ENCODE results near the gene RCAN2.
A peak's percentile ranks its signal among the peaks of the same experiment; 100 is the strongest.

Gene RCAN2

DNA sequence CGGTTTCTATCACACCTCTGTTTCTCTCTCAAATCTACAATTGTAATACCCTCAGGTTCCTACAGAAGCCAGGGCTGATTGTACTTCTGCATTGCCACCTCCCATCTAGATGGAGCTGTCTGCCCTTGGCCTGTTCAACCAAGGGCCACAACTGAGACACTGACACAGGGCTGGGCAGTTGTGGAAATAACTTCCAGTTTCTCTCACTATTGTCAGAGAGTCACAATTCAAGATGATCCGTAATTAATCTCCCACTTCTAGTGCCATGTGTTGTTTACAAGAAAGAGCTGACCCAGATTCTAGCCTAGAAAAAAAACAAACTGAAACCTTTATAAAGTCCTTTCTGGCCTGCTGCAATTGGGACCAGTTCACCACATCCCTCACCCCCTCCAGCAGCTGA is 22.2 kb downstream of the RCAN2 start:
- Histone ChIP-seq H3K9me3 (ENCODE audit: severe bottlenecking) (no peaks in the 10 kb centered on the region), H3K36me3 (ENCODE audit: low read depth) (no peaks in the 10 kb centered on the region), H3K4me1 (ENCODE audit: insufficient read depth, poor library complexity, severe bottlenecking) (no peaks in the 10 kb centered on the region), H3K4me3 (ENCODE audit: severe bottlenecking) (no peak overlapping the region), H3K27me3 (ENCODE audit: insufficient read depth, poor library complexity, severe bottlenecking) (peaks cover 2% of the 10 kb centered on the region), H3K27ac (ENCODE audit: poor library complexity, severe bottlenecking) (no peak overlapping the region)
- TF ChIP-seq, protein P1, sequence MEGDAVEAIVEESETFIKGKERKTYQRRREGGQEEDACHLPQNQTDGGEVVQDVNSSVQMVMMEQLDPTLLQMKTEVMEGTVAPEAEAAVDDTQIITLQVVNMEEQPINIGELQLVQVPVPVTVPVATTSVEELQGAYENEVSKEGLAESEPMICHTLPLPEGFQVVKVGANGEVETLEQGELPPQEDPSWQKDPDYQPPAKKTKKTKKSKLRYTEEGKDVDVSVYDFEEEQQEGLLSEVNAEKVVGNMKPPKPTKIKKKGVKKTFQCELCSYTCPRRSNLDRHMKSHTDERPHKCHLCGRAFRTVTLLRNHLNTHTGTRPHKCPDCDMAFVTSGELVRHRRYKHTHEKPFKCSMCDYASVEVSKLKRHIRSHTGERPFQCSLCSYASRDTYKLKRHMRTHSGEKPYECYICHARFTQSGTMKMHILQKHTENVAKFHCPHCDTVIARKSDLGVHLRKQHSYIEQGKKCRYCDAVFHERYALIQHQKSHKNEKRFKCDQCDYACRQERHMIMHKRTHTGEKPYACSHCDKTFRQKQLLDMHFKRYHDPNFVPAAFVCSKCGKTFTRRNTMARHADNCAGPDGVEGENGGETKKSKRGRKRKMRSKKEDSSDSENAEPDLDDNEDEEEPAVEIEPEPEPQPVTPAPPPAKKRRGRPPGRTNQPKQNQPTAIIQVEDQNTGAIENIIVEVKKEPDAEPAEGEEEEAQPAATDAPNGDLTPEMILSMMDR (IDR thresholded peaks at IDR 0.05; ENCODE audit: poor library complexity, severe bottlenecking) = no peak
- no peak for DNase-seq (ENCODE audit: low spot score)
- ATAC-seq (ENCODE audit: low read depth) = no peak

DNA sequence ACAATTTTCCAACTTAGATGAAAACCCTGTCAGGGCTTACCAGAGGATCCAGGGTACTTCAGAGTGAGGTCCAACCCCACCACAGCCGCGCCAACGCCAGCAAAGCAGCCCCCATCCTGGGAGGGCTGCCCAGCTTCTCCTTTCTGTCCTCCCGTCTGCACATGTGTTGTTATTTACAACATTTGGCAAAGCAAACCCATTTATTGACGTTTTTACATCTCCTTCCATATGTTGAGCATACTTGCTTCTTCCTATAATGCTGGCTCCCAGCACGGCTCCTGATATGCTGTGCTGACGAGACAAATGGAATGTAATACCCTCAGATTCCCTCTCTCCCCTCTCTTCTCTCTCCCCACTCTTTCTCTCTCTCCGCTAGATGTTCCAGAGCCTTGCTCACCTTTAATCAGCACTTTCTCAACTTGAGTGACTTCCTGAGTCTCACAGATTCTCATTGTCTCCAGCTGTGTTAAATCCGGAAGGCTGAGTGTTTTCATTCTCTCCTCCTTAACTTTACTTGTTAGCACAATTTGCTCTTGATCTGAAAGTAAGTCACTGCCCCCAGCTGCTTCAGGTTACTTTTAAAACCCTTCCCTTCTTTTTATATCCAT is 22.7 kb downstream of the RCAN2 start:
- no peak overlapping the region for H3K27ac ChIP-seq (ENCODE audit: poor library complexity, severe bottlenecking)
- ATAC-seq (ENCODE audit: low read depth) = no peak
- no peak overlapping the region for H3K4me3 ChIP-seq (ENCODE audit: severe bottlenecking)
- no peaks in the 10 kb centered on the region for H3K9me3 ChIP-seq (ENCODE audit: severe bottlenecking)
- DNase-seq (ENCODE audit: low spot score) = no peak
- no peaks in the 10 kb centered on the region for H3K36me3 ChIP-seq (ENCODE audit: low read depth)
- H3K27me3 ChIP-seq (ENCODE audit: insufficient read depth, poor library complexity, severe bottlenecking) = peaks cover 4% of the 10 kb centered on the region
- TF ChIP-seq, protein P1 (IDR thresholded peaks at IDR 0.05; ENCODE audit: poor library complexity, severe bottlenecking) = no peak
- H3K4me1 ChIP-seq (ENCODE audit: insufficient read depth, poor library complexity, severe bottlenecking) = no peaks in the 10 kb centered on the region

DNA sequence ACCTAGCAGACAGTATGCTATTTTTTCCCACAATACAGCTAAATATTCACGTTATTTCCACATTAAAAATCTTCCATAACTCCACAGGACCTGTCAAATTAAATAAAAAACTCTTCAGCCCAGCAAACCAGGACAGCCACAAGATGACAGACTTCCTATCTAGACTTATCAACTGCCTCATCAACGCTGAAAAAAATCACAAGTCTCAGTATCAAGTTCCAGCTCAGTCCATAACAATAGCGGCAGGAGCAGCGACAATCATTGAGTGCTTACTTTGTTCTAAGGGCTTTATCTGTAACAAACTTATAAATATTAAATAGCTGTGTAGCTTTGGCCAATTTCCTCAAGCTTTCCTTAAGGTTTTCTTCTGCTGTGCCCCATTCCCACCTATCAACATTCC is 24.7 kb downstream of the RCAN2 start:
- Histone ChIP-seq H3K27me3 (ENCODE audit: insufficient read depth, poor library complexity, severe bottlenecking) (peaks cover 12% of the 10 kb centered on the region), H3K4me3 (ENCODE audit: severe bottlenecking) (no peak overlapping the region), H3K36me3 (ENCODE audit: low read depth) (no peaks in the 10 kb centered on the region), H3K4me1 (ENCODE audit: insufficient read depth, poor library complexity, severe bottlenecking) (no peaks in the 10 kb centered on the region), H3K9me3 (ENCODE audit: severe bottlenecking) (no peaks in the 10 kb centered on the region), H3K27ac (ENCODE audit: poor library complexity, severe bottlenecking) (no peak overlapping the region)
- DNase-seq (ENCODE audit: low spot score) (no peak), ATAC-seq (ENCODE audit: low read depth) (no peak)
- TF ChIP-seq, protein P1 (IDR thresholded peaks at IDR 0.05; ENCODE audit: poor library complexity, severe bottlenecking) = no peak

DNA sequence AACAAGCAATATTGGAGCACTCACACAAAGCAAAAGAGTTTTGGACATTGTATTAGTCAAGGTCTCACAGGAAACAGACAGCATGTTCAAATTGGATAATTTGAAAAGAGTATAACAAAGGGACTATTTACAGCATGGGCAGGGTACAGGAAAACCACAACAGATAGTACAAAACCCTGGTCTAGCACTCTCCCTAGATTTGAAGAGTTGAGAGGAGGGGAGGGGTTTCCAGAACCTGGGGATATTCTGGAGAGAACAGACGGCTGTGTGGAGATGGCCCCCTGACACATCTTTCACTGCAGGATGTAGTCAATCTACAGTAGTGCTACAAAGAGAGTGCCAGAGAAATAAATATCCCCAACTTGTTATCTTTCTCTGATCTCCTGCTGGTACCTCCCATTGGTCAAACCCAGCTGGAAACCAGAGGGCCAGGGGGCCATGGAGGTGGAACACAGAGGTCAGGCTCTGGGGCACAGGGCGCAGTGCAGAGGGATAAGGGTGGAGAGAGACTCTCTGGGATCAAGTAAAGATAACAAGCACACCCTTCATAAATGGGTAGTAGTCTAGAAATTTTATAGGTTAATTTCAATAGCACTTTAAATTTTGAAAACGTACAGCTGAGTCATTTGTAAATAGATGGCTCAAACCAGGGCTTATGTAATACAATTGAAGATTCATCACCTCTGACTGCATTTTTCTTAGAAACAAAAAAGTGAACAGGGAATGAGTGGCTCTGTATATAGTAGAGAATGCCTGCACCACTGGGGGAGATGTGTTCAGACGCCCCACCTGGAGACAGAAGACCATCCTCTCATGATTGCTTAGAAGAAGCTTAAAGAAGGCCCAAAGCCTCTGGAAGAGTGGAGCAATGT is 25.7 kb downstream of the RCAN2 start:
- Histone ChIP-seq H3K9me3 (ENCODE audit: severe bottlenecking) (no peaks in the 10 kb centered on the region), H3K27me3 (ENCODE audit: insufficient read depth, poor library complexity, severe bottlenecking) (peaks cover 15% of the 10 kb centered on the region), H3K4me3 (ENCODE audit: severe bottlenecking) (no peak overlapping the region), H3K4me1 (ENCODE audit: insufficient read depth, poor library complexity, severe bottlenecking) (no peaks in the 10 kb centered on the region), H3K27ac (ENCODE audit: poor library complexity, severe bottlenecking) (no peak overlapping the region), H3K36me3 (ENCODE audit: low read depth) (no peaks in the 10 kb centered on the region)
- 0 out of 3 replicates have a peak, but pooled peaks have one; percentile 42 for ATAC-seq (ENCODE audit: low read depth)
- TF ChIP-seq, protein P1 (IDR thresholded peaks at IDR 0.05; ENCODE audit: poor library complexity, severe bottlenecking) = no peak
- DNase-seq (ENCODE audit: low spot score) = no peak

DNA sequence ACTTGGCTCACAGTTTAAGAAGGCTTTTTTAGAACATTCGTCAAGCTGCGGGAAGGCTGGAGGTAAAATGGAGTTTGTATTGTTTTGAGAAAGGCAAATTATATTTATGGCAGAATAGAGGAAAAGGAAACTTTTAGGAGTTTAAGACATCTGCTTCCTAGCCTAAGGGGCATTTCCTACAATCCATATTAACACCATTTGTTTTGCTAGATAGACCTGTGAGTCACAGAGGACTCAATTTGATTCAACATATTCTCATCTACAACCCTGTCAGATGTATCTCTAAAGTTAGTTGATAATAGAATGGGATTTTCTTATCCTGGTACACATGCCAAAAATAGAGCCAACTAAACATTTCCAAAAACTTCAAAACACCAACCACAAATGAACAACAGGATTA is 35.0 kb downstream of the RCAN2 start:
- H3K27ac ChIP-seq (ENCODE audit: poor library complexity, severe bottlenecking) = no peak overlapping the region
- H3K4me1 ChIP-seq (ENCODE audit: insufficient read depth, poor library complexity, severe bottlenecking) = no peaks in the 10 kb centered on the region
- no peak for DNase-seq (ENCODE audit: low spot score)
- ATAC-seq (ENCODE audit: low read depth) = no peak
- no peak overlapping the region for H3K4me3 ChIP-seq (ENCODE audit: severe bottlenecking)
- peaks cover 5% of the 10 kb centered on the region for H3K27me3 ChIP-seq (ENCODE audit: insufficient read depth, poor library complexity, severe bottlenecking)
- no peaks in the 10 kb centered on the region for H3K9me3 ChIP-seq (ENCODE audit: severe bottlenecking)
- no peaks in the 10 kb centered on the region for H3K36me3 ChIP-seq (ENCODE audit: low read depth)
- TF ChIP-seq, protein P1 (IDR thresholded peaks at IDR 0.05; ENCODE audit: poor library complexity, severe bottlenecking) = no peak

Measured in RWPE2 (cell line).